A673 (cell line): Measurements from ENCODE around the gene ZNHIT1. TPM values are rescaled to one million over a fixed set of nuclear protein-coding genes. Genes with fewer than 3 reads are reported as not detected.

Experiments used
- BruUV-seq: library from RNA; stranded (reverse); fragments of 400-500 nt; replicated peaks from 2 replicates; lab custom pipeline; 2021; lab: Mats Ljungman, UMichigan
- CTCF ChIA-PET: fragments of 300-600 bp; sonication (Branson Sonifier 250); formaldehyde crosslinking; loops from one replicate; lab custom pipeline; 2022; ENCODE audit warnings: antibody characterized with exemption; lab: Charles Lee
- POLR2A ChIA-PET: fragments of 300-600 bp; sonication (Branson Sonifier 250); formaldehyde crosslinking; loops from one replicate; lab custom pipeline; 2022; ENCODE audit warnings: antibody characterized with exemption; ENCODE audit not compliant: low non-redundant PET; lab: Charles Lee
- DNase-seq: peaks from one replicate; pipeline ENCODE4 v3.0.0-alpha.2; 2015; ENCODE audit warnings: low spot score
- H3K27ac ChIP-seq: fragments of 200-600 bp; sonication (generic); 2 replicates; pipeline ENCODE4 v1.5.1; 2016; ENCODE audit warnings: mixed run types, low read depth, mild to moderate bottlenecking, mixed read lengths, antibody characterized with exemption, low read length; ENCODE audit not compliant: poor library complexity, severe bottlenecking
- H3K27me3 ChIP-seq: fragments of 200-600 bp; sonication (generic); replicated peaks from 2 replicates; pipeline ENCODE4 v1.6.1; 2017; ENCODE audit warnings: mixed run types, low read depth, mild to moderate bottlenecking, mixed read lengths, antibody characterized with exemption, low read length; ENCODE audit not compliant: insufficient read depth, poor library complexity
- H3K36me3 ChIP-seq: fragments of 200-600 bp; sonication (generic); 2 replicates; pipeline ENCODE4 v1.6.1; 2016; ENCODE audit warnings: mixed run types, mild to moderate bottlenecking, mixed read lengths, antibody characterized with exemption, low read length; ENCODE audit not compliant: insufficient read depth, poor library complexity, severe bottlenecking
- H3K4me1 ChIP-seq: fragments of 200-600 bp; sonication (generic); 2 replicates; pipeline ENCODE4 v1.6.1; 2017; ENCODE audit warnings: mixed run types, mild to moderate bottlenecking, mixed read lengths, antibody characterized with exemption, low read length; ENCODE audit not compliant: insufficient read depth, poor library complexity, severe bottlenecking
- H3K4me3 ChIP-seq: fragments of 200-600 bp; sonication (generic); 2 replicates; pipeline ENCODE4 v1.5.1; 2016; ENCODE audit warnings: low read depth, mixed run types, mild to moderate bottlenecking, mixed read lengths, low read length; ENCODE audit not compliant: poor library complexity, severe bottlenecking
- H3K9me3 ChIP-seq: fragments of 200-600 bp; sonication (generic); 2 replicates; pipeline ENCODE4 v1.6.1; 2016; ENCODE audit warnings: mixed run types, low read depth, mild to moderate bottlenecking, mixed read lengths, antibody characterized with exemption, low read length; ENCODE audit not compliant: poor library complexity, severe bottlenecking
- EZH2 ChIP-seq: fragments of 200-600 bp; sonication (generic); IDR thresholded peaks from 2 replicates; pipeline ENCODE4 v1.6.1; 2017; ENCODE audit warnings: borderline replicate concordance, low read depth, mild to moderate bottlenecking, mixed read lengths, antibody characterized with exemption, low read length; ENCODE audit not compliant: poor library complexity, severe bottlenecking
- intact Hi-C: fragments of 100-400 bp; cut with micrococcal nuclease; formaldehyde crosslinking; loops from one replicate; pipeline ENCODE4 v1.10.0; 2022; ENCODE audit not compliant: unreplicated experiment
- total RNA-seq: library from RNA; stranded (reverse); gene quantifications from 2 replicates; pipeline ENCODE4 v1.2.3, GENCODE V29; 2021
- TF ChIP-seq, protein P1 (sequence below): fragments of 300-800, 200-600 bp; sonication (generic); conservative IDR thresholded peaks from 2 replicates; pipeline ENCODE4 v1.5.1; 2017; ENCODE audit warnings: low read depth, mild to moderate bottlenecking, antibody characterized with exemption, low read length, moderate library complexity, mixed read lengths

The ZNHIT1 gene
- total RNA-seq, 1 experiment from 2014 or later = 65.1 TPM

DNA sequence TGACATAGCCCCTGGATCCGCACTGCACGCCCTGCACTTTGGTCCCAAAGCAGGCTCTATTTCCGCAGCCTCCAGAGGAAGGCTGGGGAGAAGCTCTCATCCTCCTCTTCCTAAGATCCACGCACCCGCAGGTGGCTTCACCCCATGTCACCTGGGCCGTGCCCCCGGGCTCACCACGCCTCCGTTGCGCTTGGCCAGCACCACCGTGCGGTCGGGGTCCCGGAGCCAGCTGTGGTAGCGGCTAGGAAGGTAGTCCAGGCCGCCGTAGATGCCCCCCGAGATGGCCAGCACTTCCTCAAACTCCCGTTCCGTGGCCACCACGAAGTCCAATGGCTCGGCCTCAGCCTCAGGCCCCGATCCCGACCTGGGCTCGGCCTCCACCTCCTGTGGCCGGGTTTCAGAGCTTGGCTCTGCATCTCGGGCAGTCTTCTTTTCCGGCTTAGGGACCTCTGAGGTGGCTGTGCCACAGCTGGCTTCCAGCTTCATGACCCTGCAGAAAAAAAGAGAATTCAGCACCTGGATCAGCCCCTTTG is 43.6 kb upstream of the ZNHIT1 start:
- DNase-seq = no peak
- intact Hi-C loops = loop anchor here (10.0 kb wide), 1 partner anchor 80 kb away; no protein-coding TSS in a partner anchor

GRCh38 chr7:101175664-101176063 is 42.3 kb upstream of the ZNHIT1 start:
- H3K4me3 ChIP-seq = no peak overlapping the region
- no TSS peak for BruUV-seq
- H3K9me3 ChIP-seq = no peaks in the 10 kb centered on the region
- peaks cover 34% of the 10 kb centered on the region for H3K4me1 ChIP-seq
- H3K27me3 ChIP-seq = peaks cover 61% of the 10 kb centered on the region
- ChIA-PET CTCF (interaction anchor here (0.6 kb wide), 1 partner anchor 116 kb away, joined by 3 read pairs; no protein-coding TSS in a partner anchor), POLR2A (no interaction called here)
- intact Hi-C loops = loop anchor here (10.0 kb wide), 1 partner anchor 81 kb away; no protein-coding TSS in a partner anchor
- TF ChIP-seq, protein P1, sequence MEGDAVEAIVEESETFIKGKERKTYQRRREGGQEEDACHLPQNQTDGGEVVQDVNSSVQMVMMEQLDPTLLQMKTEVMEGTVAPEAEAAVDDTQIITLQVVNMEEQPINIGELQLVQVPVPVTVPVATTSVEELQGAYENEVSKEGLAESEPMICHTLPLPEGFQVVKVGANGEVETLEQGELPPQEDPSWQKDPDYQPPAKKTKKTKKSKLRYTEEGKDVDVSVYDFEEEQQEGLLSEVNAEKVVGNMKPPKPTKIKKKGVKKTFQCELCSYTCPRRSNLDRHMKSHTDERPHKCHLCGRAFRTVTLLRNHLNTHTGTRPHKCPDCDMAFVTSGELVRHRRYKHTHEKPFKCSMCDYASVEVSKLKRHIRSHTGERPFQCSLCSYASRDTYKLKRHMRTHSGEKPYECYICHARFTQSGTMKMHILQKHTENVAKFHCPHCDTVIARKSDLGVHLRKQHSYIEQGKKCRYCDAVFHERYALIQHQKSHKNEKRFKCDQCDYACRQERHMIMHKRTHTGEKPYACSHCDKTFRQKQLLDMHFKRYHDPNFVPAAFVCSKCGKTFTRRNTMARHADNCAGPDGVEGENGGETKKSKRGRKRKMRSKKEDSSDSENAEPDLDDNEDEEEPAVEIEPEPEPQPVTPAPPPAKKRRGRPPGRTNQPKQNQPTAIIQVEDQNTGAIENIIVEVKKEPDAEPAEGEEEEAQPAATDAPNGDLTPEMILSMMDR = no peak
- TF ChIP-seq EZH2 = no peak
- H3K27ac ChIP-seq = no peak overlapping the region
- no peaks in the 10 kb centered on the region for H3K36me3 ChIP-seq
- no peak for DNase-seq

More for the DNA sequence above, 43.6 kb upstream of the ZNHIT1 start:
- ChIA-PET CTCF (interaction anchor here (0.9 to 1.1 kb wide), 2 partner anchors 18 to 30 kb away, joined by 5 to 10 read pairs; no protein-coding TSS in a partner anchor), POLR2A (no interaction called here)
- Histone ChIP-seq H3K27ac (no peak overlapping the region), H3K9me3 (no peaks in the 10 kb centered on the region), H3K27me3 (peaks cover 57% of the 10 kb centered on the region), H3K4me3 (peak overlapping the region; percentile 36), H3K36me3 (no peaks in the 10 kb centered on the region), H3K4me1 (peaks cover 35% of the 10 kb centered on the region)
- BruUV-seq = no TSS peak
- TF ChIP-seq, protein P1 = no peak
- TF ChIP-seq EZH2 = no peak

DNA sequence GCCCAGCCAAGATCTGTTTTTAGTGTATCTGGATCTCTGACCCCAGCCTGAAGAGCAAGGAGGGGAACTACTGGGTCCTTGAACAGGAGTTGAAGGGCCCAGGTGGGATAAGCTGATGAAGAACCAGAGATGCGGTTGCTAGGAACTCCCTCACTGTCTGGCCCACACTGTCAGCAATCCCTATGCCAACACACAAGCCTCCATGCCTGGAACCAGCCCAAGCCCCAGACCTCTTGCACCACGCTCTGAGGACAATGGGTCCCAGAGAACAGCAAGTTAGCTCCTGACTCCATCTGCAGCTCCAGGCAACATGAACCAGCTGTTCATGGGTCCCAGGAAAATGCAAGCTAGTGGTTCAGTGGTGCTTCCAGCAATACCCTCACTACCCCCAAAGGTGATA is 40.3 kb upstream of the ZNHIT1 start:
- no peaks in the 10 kb centered on the region for H3K36me3 ChIP-seq
- POLR2A ChIA-PET = no interaction called here
- intact Hi-C loops = loop anchor here (10.0 kb wide), 1 partner anchor 83 kb away; no protein-coding TSS in a partner anchor
- TF ChIP-seq, protein P1 = no peak
- no peak for TF ChIP-seq EZH2
- no peak overlapping the region for H3K27ac ChIP-seq
- peaks cover 44% of the 10 kb centered on the region for H3K27me3 ChIP-seq
- no TSS peak for BruUV-seq
- H3K4me3 ChIP-seq = no peak overlapping the region
- CTCF ChIA-PET = interaction anchor here (0.6 to 1.0 kb wide), 3 partner anchors 11 to 83 kb away, joined by 4 to 10 read pairs (median 7); no protein-coding TSS in a partner anchor
- DNase-seq = no peak
- peaks cover 26% of the 10 kb centered on the region for H3K4me1 ChIP-seq
- H3K9me3 ChIP-seq = no peaks in the 10 kb centered on the region
